Measurements from ENCODE around the gene ABRACL.

- TF ChIP-seq CTCF (IDR thresholded peaks at IDR 0.05) (no peak), EZH2 (IDR thresholded peaks at IDR 0.05; ENCODE audit: borderline replicate concordance, insufficient read depth, low read depth, low read length, poor library complexity, severe bottlenecking) (no peak)
These were observed 47.1 kb upstream of the ABRACL start for GRCh38 chr6:138981416-138981815.
